Esophagus squamous epithelium (tissue), 4 donors: Measurements from ENCODE around the gene ATG10.

Experiments
- CTCF ChIP-seq, 6 experiments: fragments of 450-650 bp in 4 of 6; fragments of 200-600 bp in 2 of 6; sonication (generic) in 2 of 6; IDR thresholded peaks; one replicate each; pipeline ENCODE4 v1.5.1; 2016 to 2019; ENCODE audit warnings: antibody characterized with exemption in 6 of 6, mild to moderate bottlenecking in 4 of 6, moderate library complexity in 4 of 6
- POLR2A ChIP-seq, 4 donors: fragments of 450-650 bp; IDR thresholded peaks; one replicate each; pipeline ENCODE4 v1.6.1; 2017; ENCODE audit warnings: antibody characterized with exemption in 4 of 4, mild to moderate bottlenecking in 4 of 4, moderate library complexity in 3 of 4

DNA sequence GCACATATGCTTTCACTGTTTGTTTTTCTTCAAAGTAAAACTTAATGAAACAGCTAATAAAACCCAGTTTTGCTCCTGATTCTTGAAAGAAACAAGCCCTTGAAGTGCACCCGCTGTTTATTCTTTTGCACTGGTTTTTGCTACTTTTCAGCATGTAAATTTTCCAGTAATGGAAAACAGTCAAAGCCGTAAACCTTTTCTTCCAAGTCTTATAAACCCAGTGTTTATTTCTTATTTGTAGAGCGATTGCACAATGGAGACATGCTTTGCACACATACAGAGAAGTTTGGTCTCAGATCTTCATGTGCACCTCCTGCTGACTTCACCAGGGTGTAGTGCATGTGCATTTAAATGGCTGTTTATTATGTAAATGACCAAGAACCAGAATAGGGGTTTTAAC, 51.8 kb downstream of the ATG10 start:
- no peak for TF ChIP-seq POLR2A (IDR thresholded peaks at IDR 0.05)
- no peak for TF ChIP-seq CTCF (IDR thresholded peaks at IDR 0.05)
